Activated CD4-positive, alpha-beta T cell treated with anti-CD3 and anti-CD28 coated beads, Interleukin-10, Interleukin-2, amounts not matched to agents 100 ng/mL and 50 ng/mL, durations not matched to agents 16 hours and 8 hours (primary cell): ENCODE results near the gene FOXO6.
A peak's percentile ranks its signal among the peaks of the same experiment; 100 is the strongest.

ENCODE experiments used
- DNase-seq: peaks from one replicate; pipeline ENCODE4 v3.0.0-alpha.2; 2020

The FOXO6 gene

GRCh38 chr1:41368366-41368765 lies 7.1 kb downstream of the FOXO6 start:
- DNase-seq, result no peak

GRCh38 chr1:41368801-41369200 lies 7.6 kb downstream of the FOXO6 start:
- no peak for DNase-seq

- DNase-seq, result no peak
Measured at GRCh38 chr1:41369531-41369930, 8.3 kb downstream of the FOXO6 start.

GRCh38 chr1:41370225-41370624 lies 9.0 kb downstream of the FOXO6 start:
- DNase-seq, result no peak

- no peak for DNase-seq
Measured at GRCh38 chr1:41370756-41371420, 9.7 kb downstream of the FOXO6 start.

GRCh38 chr1:41371630-41372599 lies 10.7 kb downstream of the FOXO6 start:
- no peak for DNase-seq

- no peak for DNase-seq
Measured at GRCh38 chr1:41372600-41372993, 11.4 kb downstream of the FOXO6 start.

GRCh38 chr1:41373373-41373772 lies 12.1 kb downstream of the FOXO6 start:
- no peak for DNase-seq

- no peak for DNase-seq
Measured at GRCh38 chr1:41374711-41375110, 13.5 kb downstream of the FOXO6 start.

- DNase-seq, result no peak
Measured at GRCh38 chr1:41377397-41377796, 16.2 kb downstream of the FOXO6 start.

- no peak for DNase-seq
Measured at GRCh38 chr1:41378222-41378621, 17.0 kb downstream of the FOXO6 start.

- no peak for DNase-seq
Measured at GRCh38 chr1:41378999-41379737, 17.9 kb downstream of the FOXO6 start.

- no peak for DNase-seq
Measured at GRCh38 chr1:41379738-41380130, 18.5 kb downstream of the FOXO6 start.

- DNase-seq, result no peak
Measured at GRCh38 chr1:41380195-41380594, 19.0 kb downstream of the FOXO6 start.

- no peak for DNase-seq
Measured at GRCh38 chr1:41380979-41381691, 19.9 kb downstream of the FOXO6 start.

GRCh38 chr1:41381692-41382479 lies 20.7 kb downstream of the FOXO6 start:
- DNase-seq, result no peak

- no peak for DNase-seq
Measured at GRCh38 chr1:41382480-41383090, 21.4 kb downstream of the FOXO6 start.

GRCh38 chr1:41383094-41383852 lies 22.0 kb downstream of the FOXO6 start:
- peak; percentile 50 for DNase-seq

- no peak for DNase-seq
Measured at GRCh38 chr1:41384579-41384978, 23.3 kb downstream of the FOXO6 start.

GRCh38 chr1:41385398-41386195 lies 24.4 kb downstream of the FOXO6 start:
- DNase-seq, result no peak
